ENCODE results near the gene GRPEL2. TPM values are rescaled to one million over a fixed set of nuclear protein-coding genes. Genes with fewer than 3 reads are reported as not detected.

Gene GRPEL2
- total RNA-seq, 1 experiment from 2014 or later = 47.3 TPM

DNA sequence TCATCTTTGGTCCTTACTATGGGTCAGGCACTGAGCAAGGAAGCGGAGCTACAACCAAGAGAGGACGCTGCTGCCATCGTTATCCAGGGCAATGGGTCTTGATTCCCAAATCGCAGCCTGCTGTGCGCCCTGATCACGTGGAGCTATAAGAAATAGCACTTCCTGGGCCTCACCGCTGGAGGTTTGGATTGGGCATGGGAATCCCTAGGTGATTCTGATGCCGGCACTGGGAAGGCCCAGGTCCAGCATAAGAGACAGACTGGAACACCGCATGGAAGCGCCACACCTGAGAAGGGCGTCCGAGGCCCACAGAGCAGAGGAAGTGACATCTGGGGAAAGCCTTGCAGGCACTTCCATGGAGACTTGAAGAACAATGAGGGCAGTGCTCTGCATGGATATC is 30.8 kb downstream of the GRPEL2 start:
- Histone ChIP-seq H4K20me1 (ENCODE audit: control insufficient read depth, insufficient read depth, insufficient read length) (no peaks in the 10 kb centered on the region), H2BK15ac (ENCODE audit: low read depth, low read length) (no peak overlapping the region), H2AFZ (ENCODE audit: low read length) (no peak overlapping the region), H3K27me3 (ENCODE audit: insufficient read depth, low read length) (no peaks in the 10 kb centered on the region; the same call in 1 of the 2 replicates), H2AK5ac (ENCODE audit: insufficient read length, low read length) (no peak overlapping the region), H3K4me1 (ENCODE audit: insufficient read depth, low read length) (no peaks in the 10 kb centered on the region), H4K91ac (ENCODE audit: insufficient read length, low read depth, low read length) (no peak overlapping the region), H4K8ac (replicated peaks; ENCODE audit: insufficient read length, low read depth, low read length) (no peak overlapping the region), H3T11ph (ENCODE audit: low read length) (no peak overlapping the region), H3K79me1 (ENCODE audit: insufficient read depth, low read depth, low read length, poor library complexity, severe bottlenecking) (no peaks in the 10 kb centered on the region), H3K9ac (ENCODE audit: extremely low read depth, insufficient read length, low read length) (no peak overlapping the region), H3K79me2 (ENCODE audit: insufficient read depth, low read length) (no peaks in the 10 kb centered on the region), H3K23me2 (ENCODE audit: insufficient read length, low read depth, low read length, poor library complexity, severe bottlenecking) (no peaks in the 10 kb centered on the region), H3K23ac (ENCODE audit: insufficient read length, low read depth, low read length) (no peak overlapping the region), H3K27ac (ENCODE audit: insufficient read length, low read depth, low read length) (no peak overlapping the region), H2BK20ac (ENCODE audit: low read depth, low read length, poor library complexity, severe bottlenecking) (no peak overlapping the region), H3K4ac (ENCODE audit: low read depth, low read length) (no peak overlapping the region), H2BK120ac (ENCODE audit: low read depth, low read length, poor library complexity, severe bottlenecking) (no peak overlapping the region), H3K14ac (ENCODE audit: insufficient read depth, low read length) (no peak overlapping the region), H2BK12ac (ENCODE audit: insufficient read length, low read depth, low read length) (no peak overlapping the region), H2BK5ac (ENCODE audit: insufficient read length, low read length) (no peak overlapping the region), H3K56ac (ENCODE audit: insufficient read length, low read depth, low read length) (no peak overlapping the region), H3K9me3 (ENCODE audit: control insufficient read depth, low read depth, low read length) (no peaks in the 10 kb centered on the region), H4K5ac (ENCODE audit: insufficient read length, low read depth, low read length) (no peak overlapping the region), H3K18ac (ENCODE audit: insufficient read length, low read depth, low read length) (no peak overlapping the region), H3K4me2 (ENCODE audit: insufficient read depth, insufficient read length, low read length) (no peak overlapping the region)
- WGBS (ENCODE audit: extremely low coverage, insufficient read length, low lambda C conversion rate) = no CpG with 5 or more reads among the region's 12 CpGs
- H3K4me1 Mint-ChIP-seq = peaks cover 23 to 24% of the 10 kb centered on the region in 2 experiments
- no peak for DNase-seq
- H3K9me3 Mint-ChIP-seq = no peaks in the 10 kb centered on the region; a peak in 1 of 5 replicates
- no peak overlapping the region for H3K4me3 Mint-ChIP-seq
- H3K27ac Mint-ChIP-seq = no peak overlapping the region; a peak in 1 of 7 replicates
- TF ChIP-seq, protein P1, sequence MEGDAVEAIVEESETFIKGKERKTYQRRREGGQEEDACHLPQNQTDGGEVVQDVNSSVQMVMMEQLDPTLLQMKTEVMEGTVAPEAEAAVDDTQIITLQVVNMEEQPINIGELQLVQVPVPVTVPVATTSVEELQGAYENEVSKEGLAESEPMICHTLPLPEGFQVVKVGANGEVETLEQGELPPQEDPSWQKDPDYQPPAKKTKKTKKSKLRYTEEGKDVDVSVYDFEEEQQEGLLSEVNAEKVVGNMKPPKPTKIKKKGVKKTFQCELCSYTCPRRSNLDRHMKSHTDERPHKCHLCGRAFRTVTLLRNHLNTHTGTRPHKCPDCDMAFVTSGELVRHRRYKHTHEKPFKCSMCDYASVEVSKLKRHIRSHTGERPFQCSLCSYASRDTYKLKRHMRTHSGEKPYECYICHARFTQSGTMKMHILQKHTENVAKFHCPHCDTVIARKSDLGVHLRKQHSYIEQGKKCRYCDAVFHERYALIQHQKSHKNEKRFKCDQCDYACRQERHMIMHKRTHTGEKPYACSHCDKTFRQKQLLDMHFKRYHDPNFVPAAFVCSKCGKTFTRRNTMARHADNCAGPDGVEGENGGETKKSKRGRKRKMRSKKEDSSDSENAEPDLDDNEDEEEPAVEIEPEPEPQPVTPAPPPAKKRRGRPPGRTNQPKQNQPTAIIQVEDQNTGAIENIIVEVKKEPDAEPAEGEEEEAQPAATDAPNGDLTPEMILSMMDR (conservative IDR thresholded peaks at IDR 0.05) = no peak
- no peaks in the 10 kb centered on the region for H3K36me3 Mint-ChIP-seq (ENCODE audit: insufficient read depth in 1 of 3, low read depth in 3 of 3)
- H3K27me3 Mint-ChIP-seq (ENCODE audit: low read depth) = no peaks in the 10 kb centered on the region

Data from H9 (cell line).